HG03442 (cell line): ENCODE measurements around the gene ABR.

Source experiments
- ATAC-seq: cut with Tn5 transposase; IDR thresholded peaks from one replicate; pipeline ENCODE4 v1.9.1; 2021; ENCODE audit warnings: mild to moderate bottlenecking, moderate library complexity; ENCODE audit not compliant: unreplicated experiment

ABR gene

DNA sequence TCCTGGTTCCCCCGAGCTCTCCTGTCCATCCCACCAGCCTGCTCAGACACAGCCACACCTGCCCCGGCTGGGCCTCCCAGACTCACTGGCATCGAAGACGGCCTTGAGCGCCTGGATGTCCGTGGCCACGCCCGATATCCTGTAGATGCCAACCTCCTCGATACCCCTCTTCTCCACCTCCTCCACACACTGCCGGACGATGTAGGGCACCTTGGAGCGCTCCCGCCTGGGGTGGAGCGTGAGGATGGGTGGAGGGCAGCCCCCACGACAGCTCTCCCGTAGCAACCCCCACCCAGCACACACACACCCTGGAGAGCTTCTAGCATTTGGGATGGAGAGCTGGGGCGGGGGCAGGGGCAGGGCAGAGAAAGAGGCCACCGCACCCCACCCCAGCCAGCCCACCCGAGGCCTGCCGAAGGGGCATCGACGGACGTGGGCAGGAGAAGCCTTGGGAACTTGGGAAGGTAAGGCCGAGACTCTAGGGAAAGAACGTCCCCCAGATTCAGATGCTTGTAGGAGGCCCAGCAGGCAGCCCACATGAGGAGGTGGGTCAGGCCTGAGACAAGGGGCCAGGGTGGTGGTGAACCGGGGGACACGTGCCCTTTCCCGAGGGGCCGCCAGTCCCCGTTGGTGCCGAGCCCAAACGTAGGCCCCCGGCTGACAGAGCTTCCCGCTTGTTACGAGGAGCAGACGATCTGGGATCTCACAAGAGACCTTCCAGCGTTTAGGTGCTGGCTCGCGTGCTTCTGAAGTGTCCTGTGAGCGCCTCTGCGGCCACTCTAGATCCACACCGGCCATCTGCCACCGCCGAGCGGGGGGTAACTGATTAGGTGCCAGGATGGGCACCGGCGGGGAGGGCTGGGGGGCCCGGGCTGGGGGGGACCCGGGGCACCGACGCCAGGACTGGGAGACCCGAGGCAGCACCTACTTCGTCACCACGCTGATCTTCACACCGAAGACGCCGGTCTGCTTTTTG lies 167.7 kb downstream of the ABR start:
- ATAC-seq: no peak

DNA sequence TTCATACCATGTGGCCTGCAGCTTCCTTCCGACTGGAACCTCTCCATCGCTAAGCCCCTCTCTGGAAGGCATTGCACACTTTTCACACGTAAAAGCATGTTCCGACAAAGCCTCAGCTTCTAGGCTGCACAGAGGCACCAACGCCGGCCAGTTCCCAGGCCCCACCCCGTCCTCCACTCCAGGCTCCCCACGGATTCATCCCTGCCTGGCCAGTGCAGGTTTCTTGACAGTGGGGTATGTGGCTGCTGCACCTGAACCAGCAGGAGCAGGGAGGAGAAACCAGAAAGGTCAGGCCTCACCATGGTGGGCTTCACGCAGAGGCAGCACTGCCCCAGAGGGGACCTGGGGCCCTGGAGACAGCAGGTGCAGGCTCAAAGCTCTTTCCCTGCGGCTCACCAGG lies 168.6 kb downstream of the ABR start:
- no peak for ATAC-seq

DNA sequence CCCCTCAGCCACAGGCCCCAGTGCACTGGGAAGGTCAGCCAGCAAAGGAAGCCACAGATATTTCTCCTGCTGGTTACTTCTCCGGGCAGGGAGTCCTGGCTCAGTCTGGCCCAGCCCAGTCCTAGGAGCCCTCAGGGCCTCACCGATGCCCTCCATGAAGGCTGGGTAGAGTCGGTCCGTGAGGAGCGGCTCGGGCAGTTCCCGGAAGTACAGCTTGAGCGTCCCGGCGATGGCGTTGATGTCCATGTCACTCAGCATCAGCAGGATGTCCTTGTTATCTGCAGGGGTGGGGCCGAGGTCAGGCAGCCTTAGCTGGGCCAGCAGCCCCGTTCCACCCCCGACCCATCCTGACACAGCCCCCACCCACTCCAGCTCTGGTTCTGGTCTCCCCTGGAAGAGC lies 169.2 kb downstream of the ABR start:
- no peak for ATAC-seq

DNA sequence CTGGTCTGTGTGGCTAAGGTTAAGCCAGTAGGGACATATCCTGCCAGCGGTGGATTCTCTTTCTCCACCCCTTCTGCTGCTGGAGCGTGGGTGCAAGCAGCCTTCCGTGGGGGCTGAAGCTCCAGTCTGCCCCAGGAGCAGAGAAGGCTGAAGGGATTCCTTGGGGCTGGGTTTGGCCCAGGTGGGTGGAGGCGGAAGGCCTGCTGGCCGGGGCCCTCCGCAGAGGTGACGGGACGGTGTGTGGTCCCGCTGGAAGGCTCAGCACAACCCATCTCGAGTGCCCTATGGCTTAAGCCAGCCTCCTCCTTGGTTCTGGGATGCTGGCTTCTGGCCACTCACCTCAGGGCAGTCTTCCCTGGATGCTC lies 169.7 kb downstream of the ABR start:
- ATAC-seq: no peak

DNA sequence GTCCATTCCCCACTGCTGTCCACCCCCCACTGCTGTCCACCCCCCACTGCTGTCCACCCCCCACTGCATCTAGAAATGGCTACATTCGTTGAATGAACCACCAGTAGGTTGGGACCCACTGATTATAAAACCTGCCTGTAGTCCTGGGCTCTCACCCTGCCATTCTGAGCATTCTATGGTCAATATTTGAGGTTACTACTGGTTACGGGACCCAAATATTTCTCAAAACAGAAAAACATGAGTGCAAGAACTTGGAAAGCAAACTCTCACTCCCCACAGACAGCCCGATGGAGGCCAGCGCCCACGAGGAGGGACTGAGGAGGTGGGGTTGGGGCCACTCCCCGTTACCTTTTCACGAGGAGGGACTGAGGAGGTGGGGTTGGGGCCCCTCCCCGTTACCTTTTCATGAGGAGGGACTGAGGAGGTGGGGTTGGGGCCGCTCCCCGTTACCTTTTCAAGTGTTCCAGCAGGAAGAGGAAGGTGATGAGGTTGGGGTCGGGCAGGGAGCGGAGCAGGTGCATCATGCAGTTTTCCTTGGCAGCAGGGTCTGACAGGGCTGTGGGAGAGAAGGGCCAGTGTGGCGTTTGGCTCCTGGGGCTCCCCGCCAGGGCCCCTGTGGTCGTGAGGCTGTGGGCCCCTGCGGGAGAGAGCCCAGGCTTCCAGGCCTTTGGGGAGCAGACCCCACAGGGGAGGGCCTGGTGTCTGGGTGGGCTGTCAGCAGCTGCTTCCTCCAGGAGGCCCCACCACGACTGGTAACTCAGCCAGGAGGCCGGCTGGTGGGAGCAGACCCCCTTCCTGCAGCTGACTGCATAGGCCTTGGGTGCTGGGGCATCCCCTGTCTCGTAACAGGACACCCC lies 170.3 kb downstream of the ABR start:
- ATAC-seq: no peak

DNA sequence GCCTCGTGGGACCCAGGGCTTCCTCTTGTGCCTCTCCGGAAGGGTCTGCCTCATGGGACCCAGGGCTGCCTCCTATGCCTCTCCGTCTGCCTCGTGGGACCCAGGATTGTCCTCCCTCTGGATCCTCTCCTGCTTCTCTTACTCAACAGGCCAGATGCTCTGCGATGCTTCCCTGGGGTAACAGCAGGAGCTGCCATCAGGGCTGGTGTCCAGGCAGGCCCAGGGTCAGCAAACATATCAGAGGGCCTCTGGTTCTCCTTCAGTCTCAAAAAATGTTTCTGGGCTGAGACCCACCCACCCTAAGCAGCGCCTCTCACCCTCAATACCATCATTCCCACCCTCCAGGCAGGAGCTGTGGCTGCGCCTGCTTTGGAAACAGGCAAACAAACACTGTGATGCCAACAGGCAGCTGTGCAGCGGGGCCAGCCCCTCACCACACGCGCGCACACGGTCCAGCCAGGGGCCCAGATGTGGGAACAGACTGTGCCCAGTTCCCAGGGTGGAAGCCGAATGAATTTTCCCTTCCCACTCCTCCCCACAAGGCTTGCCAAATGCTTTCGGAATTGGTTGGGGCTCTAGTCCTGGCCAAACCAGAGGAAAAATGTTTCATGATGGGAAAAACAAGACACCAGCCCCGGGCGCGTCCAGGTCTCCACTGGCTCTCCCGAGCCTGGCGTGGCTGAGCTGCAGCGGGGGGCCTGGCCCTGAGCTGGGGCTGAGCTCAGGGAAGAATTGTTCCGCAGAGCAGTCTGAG lies 171.6 kb downstream of the ABR start:
- ATAC-seq: no peak

DNA sequence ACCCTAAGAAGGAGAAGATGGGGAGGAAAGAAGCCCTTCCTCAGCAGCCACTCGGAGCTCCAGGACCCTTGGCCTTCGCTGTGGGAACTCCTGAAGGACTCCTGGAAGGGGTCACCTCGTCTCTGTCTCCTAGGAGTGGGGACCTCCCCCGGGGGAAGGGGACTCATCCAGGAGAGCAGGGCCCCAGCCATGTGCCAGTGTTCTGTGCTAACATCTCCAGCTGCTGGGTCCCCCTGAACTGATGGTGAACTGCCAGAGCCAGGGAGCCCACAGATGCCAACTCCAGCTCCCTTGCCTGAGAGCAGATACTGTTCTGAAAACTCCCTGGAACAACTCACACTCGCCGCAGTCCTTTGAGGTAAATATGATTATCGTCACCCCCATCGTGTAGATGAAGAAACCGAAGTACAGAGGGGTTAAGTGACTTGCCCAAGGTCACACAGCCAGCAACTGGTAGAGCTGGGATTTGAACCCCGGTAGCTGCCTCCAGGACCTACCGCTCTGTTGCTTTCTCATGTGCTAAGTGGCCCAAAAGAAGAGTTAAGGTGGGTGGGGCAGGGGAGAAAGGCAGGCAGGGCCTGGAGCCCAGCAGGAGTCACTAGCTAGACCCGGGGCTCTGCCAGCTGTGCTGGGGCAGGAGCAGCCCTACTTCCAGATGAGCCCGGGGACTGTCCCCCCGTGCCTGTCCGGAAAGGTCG lies 172.3 kb downstream of the ABR start:
- ATAC-seq: no peak

DNA sequence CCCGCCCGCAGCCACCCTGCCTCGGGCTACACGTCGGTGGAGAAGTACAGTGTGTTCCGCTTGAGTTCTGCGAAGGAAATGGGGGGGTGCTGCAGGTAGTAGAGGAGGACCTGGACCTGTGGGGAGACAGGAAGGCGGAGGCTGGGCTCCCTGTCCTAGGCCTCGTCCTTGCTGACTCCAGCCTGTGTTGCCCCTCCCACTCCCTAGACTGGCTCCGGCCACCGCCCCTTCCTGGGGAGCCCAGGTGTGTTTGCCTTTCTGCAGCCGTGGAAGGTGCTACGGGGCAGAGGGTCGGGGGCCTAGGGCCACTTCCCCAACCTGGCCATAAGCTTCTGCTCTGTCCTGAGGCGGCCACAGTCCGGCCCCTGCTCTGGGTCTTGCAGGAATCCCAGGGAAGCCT lies 173.7 kb downstream of the ABR start:
- ATAC-seq: no peak

DNA sequence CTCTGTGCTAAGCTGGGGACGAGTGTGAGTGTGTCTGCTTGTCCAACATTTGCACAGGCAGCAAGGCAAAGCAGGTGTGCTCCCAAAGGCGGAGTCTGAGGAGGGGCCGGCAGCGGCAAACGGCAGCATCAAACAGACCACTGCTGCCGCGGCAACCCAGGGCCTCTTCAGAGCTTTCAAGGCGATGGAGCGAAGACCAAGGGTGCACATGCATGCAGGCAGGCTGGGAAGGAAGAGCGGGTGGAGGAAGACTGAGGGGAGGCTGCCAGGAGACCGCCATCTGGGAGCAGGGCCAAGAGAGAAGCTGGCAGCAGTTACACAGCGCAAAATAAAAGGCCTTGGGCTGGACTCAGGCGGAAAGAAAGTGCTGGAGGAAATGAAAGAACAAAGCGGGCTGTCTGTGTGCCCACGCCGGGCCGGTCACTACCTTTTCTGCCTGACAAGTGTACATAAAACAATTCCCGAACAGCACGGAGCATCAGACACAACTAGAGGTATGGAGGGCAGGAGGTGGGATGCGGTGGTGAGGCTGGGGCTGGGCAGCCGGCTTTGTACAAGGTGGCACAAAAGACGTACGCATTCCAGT lies 174.3 kb downstream of the ABR start:
- ATAC-seq: no peak

DNA sequence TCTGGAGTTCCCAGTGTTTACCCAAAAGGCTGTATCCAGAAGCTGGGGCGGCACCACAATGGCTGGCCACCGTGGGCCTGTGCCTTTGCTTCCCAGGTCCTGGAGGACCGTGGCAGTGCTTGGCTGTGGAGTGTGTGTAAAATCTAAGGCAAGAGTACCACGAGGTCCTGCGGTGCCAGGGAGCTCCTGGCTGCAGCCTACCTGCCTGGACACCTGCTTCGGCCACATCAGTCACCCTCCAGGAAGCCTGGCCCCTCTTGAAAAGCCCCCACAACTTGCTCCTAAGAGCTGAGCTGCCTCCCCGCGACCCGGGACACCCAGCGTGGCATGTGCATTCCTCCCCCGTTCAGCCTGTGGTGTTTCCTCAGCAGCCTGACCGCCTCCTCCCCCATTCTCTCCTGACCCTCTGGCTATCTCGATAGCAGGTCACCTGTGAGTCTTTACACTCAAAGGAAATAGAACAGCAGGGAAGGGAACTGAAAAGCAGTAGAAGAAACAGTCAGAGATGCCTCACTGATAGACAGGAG lies 174.9 kb downstream of the ABR start:
- ATAC-seq: no peak

DNA sequence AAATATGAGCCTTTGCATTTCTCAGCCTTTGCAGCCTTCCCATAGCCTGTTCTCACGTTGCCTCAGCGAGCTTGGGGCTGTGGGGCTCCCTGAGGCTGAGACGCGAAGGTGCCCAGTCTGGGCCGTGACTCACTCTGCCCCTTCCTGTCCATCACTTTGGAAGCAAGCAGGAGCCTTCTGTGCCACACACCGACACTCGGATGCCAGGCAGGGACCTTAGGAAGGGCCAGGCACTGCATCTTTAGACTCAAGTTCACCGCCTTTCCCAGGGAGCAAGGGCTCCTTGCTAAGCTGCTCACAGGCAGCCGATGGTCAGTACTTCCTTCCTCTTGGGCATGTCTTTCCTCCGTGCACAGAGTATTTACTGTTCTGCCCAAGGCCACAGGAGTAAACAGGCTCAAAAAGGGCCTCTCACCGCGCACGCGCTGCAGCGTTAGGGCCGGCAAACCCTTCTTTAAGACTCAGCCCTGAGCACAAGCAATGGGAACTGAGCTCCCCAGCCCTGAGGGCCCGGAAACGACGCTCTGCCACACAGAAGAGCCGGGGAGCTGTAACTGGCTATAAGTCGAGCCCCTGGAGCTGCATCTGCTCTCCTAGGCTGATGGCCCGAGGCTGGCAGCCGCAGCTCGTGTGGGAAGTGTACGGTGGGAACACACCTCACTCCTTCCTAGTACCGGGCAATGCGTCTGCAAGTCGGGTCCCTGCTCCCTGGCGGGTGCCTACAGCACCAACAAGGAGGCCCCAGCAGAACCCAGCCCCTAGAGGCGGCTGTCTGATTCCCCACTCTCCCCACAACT lies 175.6 kb downstream of the ABR start:
- no peak for ATAC-seq

DNA sequence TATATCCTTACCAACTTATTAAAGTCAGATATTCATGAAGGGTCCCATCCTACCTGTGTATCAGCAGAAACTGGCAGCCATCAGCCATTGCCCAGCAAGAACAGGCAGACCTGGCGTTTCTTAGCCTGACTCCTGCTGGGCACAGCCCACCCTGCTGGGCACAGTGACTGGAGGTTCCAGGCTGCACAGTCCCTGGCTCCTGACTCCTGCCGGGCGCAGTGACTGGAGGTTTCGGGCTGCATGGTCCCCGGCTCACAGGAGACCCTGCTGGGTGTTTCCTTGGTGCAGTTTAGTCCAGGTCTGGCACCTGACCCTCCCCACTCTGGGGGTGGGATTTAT lies 176.2 kb downstream of the ABR start:
- no peak for ATAC-seq

DNA sequence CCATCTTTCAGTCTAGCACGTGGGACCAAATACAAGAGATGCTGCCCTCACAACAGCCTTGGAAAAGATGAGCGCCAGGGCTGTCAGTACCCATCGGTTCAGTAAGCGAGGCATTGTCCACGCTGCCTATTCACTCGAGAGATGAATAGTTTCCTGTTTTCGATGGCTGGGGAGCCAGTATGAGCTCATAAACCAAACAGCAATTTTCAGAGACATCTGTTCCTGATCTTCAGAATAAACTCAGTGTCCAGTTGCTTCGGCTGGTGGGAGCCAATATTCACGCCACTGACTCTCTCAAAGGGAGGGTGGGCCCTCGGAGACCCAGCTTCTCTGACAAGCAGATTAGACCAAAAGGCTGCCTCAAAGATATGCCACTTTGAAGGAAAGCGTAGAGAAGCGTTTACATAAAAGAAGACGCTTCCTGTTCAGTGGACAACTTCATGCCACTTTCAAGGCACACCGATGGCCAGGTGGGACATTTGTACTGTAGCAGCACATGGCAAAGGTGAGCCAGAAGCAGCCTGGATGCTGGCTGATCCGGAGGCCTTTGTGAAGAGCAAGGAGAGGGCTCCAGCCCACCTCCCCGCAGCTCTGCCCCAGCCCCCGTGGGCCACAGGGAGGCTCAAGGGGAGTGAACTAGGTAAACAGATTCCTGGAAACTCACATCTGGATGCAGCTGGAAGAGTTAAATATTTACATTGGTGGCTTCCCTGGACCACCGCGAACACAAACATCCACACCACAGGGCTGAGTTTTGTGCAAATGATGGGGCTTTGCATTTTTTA lies 176.8 kb downstream of the ABR start:
- ATAC-seq: no peak

DNA sequence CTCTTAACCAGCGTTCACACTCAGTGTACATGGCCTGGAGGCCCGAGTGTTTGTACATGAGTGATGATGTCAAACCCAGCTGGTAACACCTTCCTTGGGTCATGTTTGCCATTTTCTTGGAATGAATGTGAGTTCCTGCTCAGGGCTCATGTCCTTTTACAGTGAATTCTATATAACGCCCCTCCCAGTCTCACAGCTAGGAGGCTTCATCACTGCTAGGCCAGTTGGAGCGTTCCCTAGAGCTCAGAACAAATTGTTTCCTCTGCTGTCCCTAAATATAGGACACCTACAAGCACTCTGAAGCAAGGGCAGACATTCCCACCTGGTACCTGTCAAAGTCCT lies 177.4 kb downstream of the ABR start:
- ATAC-seq: no peak

DNA sequence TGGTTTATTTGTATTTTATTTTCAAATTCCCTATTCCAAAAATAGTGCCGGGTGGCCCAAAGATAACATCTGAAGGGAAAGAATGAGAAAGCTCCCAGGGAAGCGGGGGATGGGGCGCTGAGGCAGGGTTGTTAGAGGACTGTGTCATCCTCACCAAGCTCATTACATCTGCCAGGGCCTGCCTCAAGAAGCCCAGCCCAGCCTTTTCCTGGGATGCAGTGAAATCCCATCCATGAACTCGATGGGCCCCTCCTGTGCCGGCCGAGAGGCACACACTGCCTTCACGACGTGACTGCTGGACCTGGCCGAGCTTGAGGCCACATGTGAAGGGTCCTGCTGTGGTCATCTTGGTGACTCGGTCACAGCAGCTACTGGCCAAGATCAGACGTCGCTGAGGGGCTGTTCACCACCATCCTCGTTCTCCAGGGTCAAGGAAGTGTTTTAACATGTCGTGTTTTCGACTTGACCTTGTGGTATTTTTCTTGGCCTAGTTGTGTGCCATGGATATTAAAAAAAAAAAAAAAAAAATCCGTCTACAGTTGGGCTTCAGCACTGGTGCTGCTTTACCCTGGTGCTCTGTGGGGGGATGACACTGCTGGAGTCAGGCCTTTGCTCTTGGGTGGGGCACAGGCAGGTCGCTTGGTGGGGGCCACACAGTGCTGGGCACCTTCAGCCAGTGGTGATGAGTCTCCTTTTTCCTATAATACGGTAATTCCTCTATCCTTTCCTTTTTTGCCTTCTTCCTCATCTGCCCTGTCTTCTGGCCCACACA lies 178.0 kb downstream of the ABR start:
- ATAC-seq: no peak

DNA sequence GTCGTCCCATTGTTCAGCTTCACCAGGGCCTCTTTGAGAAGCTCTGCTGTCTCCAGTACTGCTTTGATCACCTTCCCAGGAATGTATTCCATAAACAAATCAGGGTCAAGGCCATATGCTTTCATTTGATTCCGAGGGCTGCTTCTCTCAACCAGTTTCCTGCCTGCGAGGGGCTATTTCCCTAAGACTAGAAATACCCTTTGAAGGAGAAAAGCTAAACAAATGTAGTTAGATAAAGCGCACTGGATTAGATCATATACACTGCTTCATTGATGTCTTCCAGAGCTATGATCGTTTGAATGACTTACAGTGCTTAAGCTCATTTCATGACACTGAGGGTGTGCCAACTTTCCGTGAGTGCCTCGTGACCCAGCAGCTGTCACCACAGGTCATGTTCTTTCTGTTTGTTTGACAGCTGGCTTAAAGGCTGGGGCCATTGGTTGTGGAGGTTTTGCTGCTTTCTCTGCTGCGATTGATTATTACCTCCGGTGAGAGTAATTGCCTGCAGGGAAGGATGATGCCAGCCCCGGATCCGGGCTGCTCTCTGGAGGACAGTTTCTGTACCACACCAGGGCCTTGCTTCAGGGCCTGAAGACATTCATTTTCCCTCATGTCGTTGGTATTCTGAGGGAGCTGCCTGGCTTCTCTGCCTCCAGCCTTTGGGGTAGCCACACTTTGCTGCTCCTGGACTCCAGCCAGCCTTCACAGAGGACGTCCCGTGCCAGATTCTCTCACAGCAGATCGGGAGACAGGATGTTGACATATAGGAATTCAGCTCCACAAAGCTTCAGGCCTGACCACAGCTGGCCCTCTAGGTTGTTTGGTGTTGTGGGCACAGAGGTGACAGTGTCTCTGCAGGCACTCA lies 179.0 kb downstream of the ABR start:
- ATAC-seq: no peak

DNA sequence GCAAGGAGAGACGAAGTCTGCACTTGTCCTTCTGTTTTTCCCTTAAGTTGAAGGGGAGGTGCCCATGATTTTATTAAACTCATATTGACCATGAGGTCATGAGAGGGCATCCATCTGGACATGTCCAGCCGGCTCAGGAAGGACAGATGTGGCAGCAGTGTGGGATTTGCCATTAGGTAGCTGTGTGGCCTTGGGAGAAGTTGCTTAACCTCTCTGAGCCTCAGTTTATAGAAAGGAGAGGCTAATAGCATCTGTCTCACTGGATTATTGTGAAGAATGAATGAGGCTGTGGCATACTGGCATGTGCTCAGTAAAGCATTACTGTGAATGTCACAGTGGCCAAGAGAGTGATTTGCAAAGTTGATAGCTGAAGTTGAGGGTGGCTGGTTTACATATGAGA lies 181.7 kb downstream of the ABR start:
- no peak for ATAC-seq
